Activated T-cell treated with anti-CD3 and anti-CD28 coated beads, Interleukin-2, amount 50 U/mL, for 72 hours (primary cell): ENCODE results near the gene NXPE3. TPM values are rescaled to one million over a fixed set of nuclear protein-coding genes. Genes with fewer than 3 reads are reported as not detected.

Experiments used
- ATAC-seq, 2 donors: fragments of 150-1000 bp; cut with Tn5 transposase; replicated peaks in 1 of 2; 2 replicates each; pipeline ENCODE4 v1.10.0; 2021; ENCODE audit warnings: moderate library complexity in 2 of 2, mild to moderate bottlenecking in 1 of 2
- DNase-seq, 2 donors: peaks; one replicate each; pipeline ENCODE4 v3.0.0; 2021 to 2022; ENCODE audit warnings: mixed read lengths in 1 of 2
- H3K27ac Mint-ChIP-seq: one replicate; pipeline ENCODE4 v1.8.0; 2022; ENCODE audit warnings: mild to moderate bottlenecking, moderate library complexity, mixed read lengths
- H3K27me3 Mint-ChIP-seq: one replicate; pipeline ENCODE4 v1.8.0; 2022; ENCODE audit warnings: low read depth, mixed read lengths
- H3K36me3 Mint-ChIP-seq, 2 donors: one replicate each; pipeline ENCODE4 v1.8.0; 2022; ENCODE audit warnings: mixed read lengths in 2 of 2, mild to moderate bottlenecking in 1 of 2; ENCODE audit not compliant: insufficient read depth in 2 of 2
- H3K4me1 Mint-ChIP-seq: one replicate; pipeline ENCODE4 v1.8.0; 2022; ENCODE audit warnings: low read depth, mixed read lengths
- H3K4me3 Mint-ChIP-seq, 2 donors: one replicate each; pipeline ENCODE4 v1.8.0; 2022; ENCODE audit warnings: mild to moderate bottlenecking in 2 of 2, mixed read lengths in 2 of 2, moderate library complexity in 2 of 2
- H3K9me3 Mint-ChIP-seq, 2 donors: one replicate each; pipeline ENCODE4 v1.8.0; 2022; ENCODE audit warnings: mixed read lengths in 2 of 2
- total RNA-seq, 2 donors: library from RNA; stranded (reverse); gene quantifications; one replicate each; pipeline ENCODE4 v1.2.3, GENCODE V29; 2022

Gene NXPE3
- total RNA-seq, 2 donors from 2014 or later = 22.7 to 25.0 TPM

GRCh38 chr3:101842245-101842934 is 63.4 kb downstream of the NXPE3 start:
- H3K4me1 Mint-ChIP-seq = peaks cover 22% of the 10 kb centered on the region
- H3K27ac Mint-ChIP-seq = no peak overlapping the region
- peaks cover 2% of the 10 kb centered on the region in 2 donors for H3K9me3 Mint-ChIP-seq
- H3K36me3 Mint-ChIP-seq = peaks cover 9 to 14% of the 10 kb centered on the region in 2 donors
- DNase-seq (no peak), ATAC-seq (no peak)
- H3K27me3 Mint-ChIP-seq = no peaks in the 10 kb centered on the region
- no peak overlapping the region for H3K4me3 Mint-ChIP-seq

DNA sequence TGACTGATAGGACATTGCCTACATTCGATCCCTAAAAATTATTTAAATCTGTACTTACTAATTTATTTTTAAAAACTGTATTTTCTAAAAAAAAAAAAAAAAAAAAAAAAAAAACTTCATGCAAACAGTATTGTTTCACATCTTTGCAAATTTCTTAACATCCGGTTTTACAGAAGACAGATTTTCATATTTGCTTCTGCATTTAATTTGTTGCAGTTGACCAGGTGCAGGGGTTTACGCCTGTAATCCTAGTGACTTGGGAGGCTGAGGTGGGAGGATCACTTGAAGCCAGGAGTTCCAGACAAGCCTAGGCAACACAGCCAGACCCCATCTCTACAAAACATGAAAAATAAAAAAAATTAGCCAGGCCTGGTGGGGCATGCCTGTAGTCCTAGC is 63.9 kb downstream of the NXPE3 start:
- peaks cover 2% of the 10 kb centered on the region in 2 donors for H3K9me3 Mint-ChIP-seq
- DNase-seq = no peak
- H3K36me3 Mint-ChIP-seq = peaks cover 6 to 13% of the 10 kb centered on the region in 2 donors
- H3K27ac Mint-ChIP-seq = no peak overlapping the region
- peaks cover 18% of the 10 kb centered on the region for H3K4me1 Mint-ChIP-seq
- H3K27me3 Mint-ChIP-seq = no peaks in the 10 kb centered on the region
- ATAC-seq = no peak
- H3K4me3 Mint-ChIP-seq = no peak overlapping the region

GRCh38 chr3:101845425-101845824 is 66.4 kb downstream of the NXPE3 start:
- DNase-seq (no peak), ATAC-seq (no peak)
- Mint-ChIP-seq H3K4me1 (peaks cover 17% of the 10 kb centered on the region), H3K36me3 (peaks cover 11 to 18% of the 10 kb centered on the region in 2 donors), H3K4me3 (no peak overlapping the region), H3K27me3 (no peaks in the 10 kb centered on the region), H3K27ac (no peak overlapping the region), H3K9me3 (peaks cover 2% of the 10 kb centered on the region in 2 donors)

- H3K27ac Mint-ChIP-seq = no peak overlapping the region
- H3K4me1 Mint-ChIP-seq = peaks cover 21% of the 10 kb centered on the region
- H3K27me3 Mint-ChIP-seq = no peaks in the 10 kb centered on the region
- H3K9me3 Mint-ChIP-seq = peaks cover 2% of the 10 kb centered on the region in 2 donors
- DNase-seq (no peak), ATAC-seq (no peak)
- H3K4me3 Mint-ChIP-seq = no peak overlapping the region
- H3K36me3 Mint-ChIP-seq = peaks cover 22 to 27% of the 10 kb centered on the region in 2 donors
These were observed 67.7 kb downstream of the NXPE3 start for GRCh38 chr3:101846709-101847108.

DNA sequence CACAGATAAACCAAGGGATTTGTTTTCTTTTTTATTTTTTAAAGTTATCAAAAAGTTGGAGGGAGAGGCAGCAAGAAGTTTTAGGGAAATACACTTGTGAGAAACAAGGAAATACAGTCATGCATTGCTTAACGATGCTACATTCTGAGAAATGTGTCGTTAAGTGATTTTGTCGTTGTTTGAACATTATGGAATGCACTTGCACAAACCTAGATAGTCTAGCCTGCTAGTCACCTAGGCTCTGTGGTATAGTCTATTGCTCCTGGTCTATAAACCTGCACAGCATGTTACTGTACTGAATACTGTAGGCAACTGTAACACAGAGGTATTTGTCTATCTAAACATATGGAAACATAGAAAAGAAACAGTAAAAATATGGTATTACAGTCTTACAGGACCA is 68.3 kb downstream of the NXPE3 start:
- Mint-ChIP-seq H3K4me1 (peaks cover 28% of the 10 kb centered on the region), H3K27ac (no peak overlapping the region), H3K9me3 (no peaks in the 10 kb centered on the region), H3K27me3 (no peaks in the 10 kb centered on the region), H3K36me3 (peaks cover 24 to 29% of the 10 kb centered on the region in 2 donors), H3K4me3 (peak overlapping the region in 1 of 2 donors; percentile 84)
- DNase-seq (no peak), ATAC-seq (no peak)

DNA sequence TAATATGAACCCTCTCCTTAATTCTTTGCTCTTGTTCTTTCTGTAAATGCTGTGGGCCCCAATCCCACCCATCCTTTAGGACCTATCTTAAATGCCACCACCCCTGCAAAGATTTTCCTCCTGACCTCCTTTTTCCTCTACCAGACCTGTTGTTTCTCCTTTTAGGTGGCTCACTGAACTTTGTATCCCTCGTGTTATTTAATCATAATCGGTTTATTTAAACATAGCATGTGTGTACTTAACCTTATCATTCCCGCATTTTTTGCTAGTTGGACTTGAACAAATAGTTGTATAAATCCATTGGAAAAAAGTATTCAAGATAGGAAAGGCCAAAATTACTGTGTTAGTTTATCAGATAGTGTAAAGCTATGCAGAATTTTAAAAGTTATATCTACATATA is 69.3 kb downstream of the NXPE3 start:
- no peak for DNase-seq
- H3K9me3 Mint-ChIP-seq = no peaks in the 10 kb centered on the region
- peak overlapping the region; percentile 28 for H3K27ac Mint-ChIP-seq
- ATAC-seq = no peak
- peak overlapping the region; percentile 84 to 92 for H3K4me3 Mint-ChIP-seq
- H3K36me3 Mint-ChIP-seq = peaks cover 30 to 33% of the 10 kb centered on the region in 2 donors
- H3K27me3 Mint-ChIP-seq = no peaks in the 10 kb centered on the region
- H3K4me1 Mint-ChIP-seq = peaks cover 33% of the 10 kb centered on the region

DNA sequence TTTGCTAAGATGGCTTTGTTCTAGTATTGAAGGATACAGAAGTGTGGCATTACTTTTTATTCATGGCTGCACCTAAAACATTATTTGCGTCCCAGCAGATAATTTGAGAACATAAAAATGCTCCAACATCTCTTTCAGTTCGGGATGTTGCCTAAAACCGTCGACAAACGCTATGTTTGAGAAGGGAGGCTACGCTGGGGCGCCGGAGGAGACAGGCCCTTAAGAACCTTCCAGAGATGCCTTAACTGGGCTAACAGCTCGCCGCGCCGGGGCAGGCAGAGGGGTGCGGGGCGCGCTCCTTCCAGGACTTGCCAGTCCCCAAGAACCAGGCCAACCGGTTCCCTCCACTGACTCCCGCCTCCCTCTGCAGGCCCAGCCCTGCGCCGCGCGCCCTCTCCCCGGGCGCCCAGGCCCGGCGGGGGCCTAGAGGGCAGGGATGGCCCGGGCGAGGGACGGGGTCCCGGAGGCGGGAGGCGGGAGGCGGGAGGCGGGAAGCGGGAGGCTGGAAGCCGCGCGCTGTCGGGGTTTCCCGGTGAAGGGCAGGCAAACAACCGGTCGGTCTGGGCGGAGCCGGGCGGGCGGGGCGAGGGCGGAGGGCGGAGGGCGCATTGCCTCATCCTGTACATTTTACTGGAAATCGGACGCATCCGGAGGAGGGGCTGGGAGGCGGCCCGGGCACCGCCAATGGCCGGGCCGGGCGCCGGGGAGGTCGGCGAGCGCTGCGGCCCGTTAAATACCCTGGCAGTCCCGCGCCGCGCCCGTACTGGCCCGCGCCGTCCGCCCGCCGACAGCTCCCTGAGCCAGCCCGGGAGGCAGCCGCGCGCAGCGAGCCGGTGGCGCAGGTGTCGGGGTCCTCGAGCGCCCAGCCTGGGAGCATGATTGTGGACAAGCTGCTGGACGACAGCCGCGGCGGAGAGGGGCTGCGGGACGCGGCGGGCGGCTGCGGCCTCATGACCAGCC is 70.0 kb downstream of the NXPE3 start, which contains the start of gene NFKBIZ:
NFKBIZ (plus strand) TSS at position 761 of the 960 bp plus-strand sequence; CDS start at position 876, 115 bp downstream.
- Mint-ChIP-seq H3K4me1 (peaks cover 41% of the 10 kb centered on the region), H3K36me3 (peaks cover 36 to 40% of the 10 kb centered on the region in 2 donors), H3K9me3 (no peaks in the 10 kb centered on the region), H3K27ac (peak within 1 kb of the TSS; percentile 100), H3K27me3 (no peaks in the 10 kb centered on the region), H3K4me3 (peak within 1 kb of the TSS; percentile 92 to 98)
- peak; percentile 72 to 74 for ATAC-seq
- DNase-seq = peak; percentile 95 to 96

DNA sequence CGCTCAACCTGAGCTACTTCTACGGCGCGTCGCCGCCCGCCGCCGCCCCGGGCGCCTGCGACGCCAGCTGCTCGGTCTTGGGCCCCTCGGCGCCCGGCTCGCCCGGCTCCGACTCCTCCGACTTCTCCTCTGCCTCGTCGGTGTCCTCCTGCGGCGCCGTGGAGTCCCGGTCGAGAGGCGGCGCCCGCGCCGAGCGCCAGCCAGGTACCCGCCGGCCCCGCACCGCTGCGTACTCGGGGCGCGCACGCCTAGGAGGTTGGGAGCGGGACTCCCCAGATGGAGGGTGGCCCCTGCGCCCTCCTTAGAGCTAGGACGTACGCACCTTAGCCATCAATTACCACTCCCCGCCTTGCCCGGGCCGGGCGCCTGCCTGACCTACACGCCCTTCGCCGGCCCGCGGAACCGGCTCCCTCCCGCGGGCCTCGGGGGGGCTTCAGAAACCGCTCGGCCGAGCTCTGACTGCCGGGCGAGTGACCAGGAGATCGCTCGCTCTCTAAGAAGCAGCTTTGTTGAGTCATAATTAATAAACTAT is 70.8 kb downstream of the NXPE3 start:
- H3K4me3 Mint-ChIP-seq = peak overlapping the region; percentile 92 to 98
- peak; percentile 33 to 38 for ATAC-seq
- peaks cover 40 to 47% of the 10 kb centered on the region in 2 donors for H3K36me3 Mint-ChIP-seq
- peak; percentile 67 to 72 for DNase-seq
- peaks cover 48% of the 10 kb centered on the region for H3K4me1 Mint-ChIP-seq
- H3K27me3 Mint-ChIP-seq = no peaks in the 10 kb centered on the region
- H3K9me3 Mint-ChIP-seq = no peaks in the 10 kb centered on the region
- peak overlapping the region; percentile 100 for H3K27ac Mint-ChIP-seq

DNA sequence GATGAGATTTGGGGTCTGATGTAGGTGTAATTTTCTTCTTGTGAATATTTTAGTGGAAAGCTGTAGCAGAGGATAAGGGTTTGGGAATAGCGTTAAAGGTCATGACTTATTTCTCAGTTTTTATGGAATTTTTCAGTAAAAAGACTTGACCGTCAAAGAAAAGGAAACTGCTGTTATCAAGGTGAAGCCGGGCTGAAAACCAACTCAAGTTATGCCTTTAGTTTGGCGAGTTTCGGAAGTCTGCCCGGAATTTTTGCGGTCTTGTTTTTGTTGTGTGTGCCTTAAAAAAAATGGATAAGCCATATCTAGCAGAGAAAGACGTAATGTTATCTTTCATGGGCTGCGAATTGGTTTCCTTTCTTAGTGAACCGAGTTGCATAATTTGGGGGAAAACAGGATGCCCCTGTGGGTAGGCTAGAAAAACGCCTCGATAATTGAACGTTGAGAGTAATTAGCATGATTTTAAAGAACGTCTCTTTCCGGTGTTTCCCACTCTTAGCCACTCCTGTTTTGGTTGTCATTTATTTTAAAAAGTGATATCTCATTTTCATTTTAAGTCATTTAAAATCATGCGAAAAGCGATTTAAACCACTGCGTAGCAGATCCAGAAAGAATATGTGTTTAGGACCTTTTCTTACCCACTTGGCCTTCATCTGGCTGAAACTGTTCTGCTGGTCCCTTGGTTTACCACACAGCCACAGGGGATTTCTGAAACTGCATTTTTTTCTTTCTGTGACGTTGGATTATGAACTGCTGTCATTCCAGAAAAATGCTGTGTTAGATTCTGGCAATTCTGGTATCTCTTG is 71.4 kb downstream of the NXPE3 start:
- Mint-ChIP-seq H3K4me1 (peaks cover 54% of the 10 kb centered on the region), H3K36me3 (peaks cover 45 to 54% of the 10 kb centered on the region in 2 donors), H3K27ac (peak overlapping the region; percentile 100), H3K4me3 (peak overlapping the region; percentile 92 to 98), H3K9me3 (no peaks in the 10 kb centered on the region), H3K27me3 (no peaks in the 10 kb centered on the region)
- DNase-seq (peak; percentile 77 to 78), ATAC-seq (peak; percentile 45 to 61)

DNA sequence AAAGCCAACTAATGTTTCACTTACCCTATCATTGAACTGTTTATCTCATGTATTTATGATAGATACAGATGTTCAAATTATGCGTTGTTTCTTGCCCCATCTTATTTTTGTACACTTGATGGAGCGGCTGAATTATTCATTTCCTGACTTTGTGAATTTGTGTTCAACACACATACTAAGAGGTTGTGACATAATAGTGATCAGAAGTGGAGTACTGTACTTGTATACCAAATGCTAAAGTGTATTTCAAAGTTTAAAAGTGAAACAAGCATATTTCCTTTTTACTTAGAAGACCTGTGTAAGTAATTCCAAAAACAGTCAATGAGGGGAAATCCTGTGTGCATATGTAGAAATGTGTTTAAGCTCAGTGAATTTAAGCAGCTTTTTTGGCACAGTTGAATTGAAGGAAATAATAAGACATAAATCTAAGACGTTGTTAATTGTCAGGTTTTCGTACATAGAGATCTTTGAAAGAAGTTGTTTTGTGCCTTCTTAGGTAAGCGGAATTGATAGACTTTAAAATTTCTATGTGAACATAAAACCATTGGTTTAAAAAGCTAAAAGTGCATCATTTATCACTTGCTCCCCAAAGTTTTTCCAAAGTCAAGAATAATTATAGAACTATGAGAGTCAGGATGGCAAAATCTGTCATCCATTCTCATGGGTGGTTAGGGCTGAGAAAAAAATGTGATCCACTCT is 72.2 kb downstream of the NXPE3 start:
- H3K4me1 Mint-ChIP-seq = peaks cover 59% of the 10 kb centered on the region
- H3K27me3 Mint-ChIP-seq = no peaks in the 10 kb centered on the region
- no peaks in the 10 kb centered on the region for H3K9me3 Mint-ChIP-seq
- peak; percentile 29 to 37 for ATAC-seq
- peaks cover 45 to 58% of the 10 kb centered on the region in 2 donors for H3K36me3 Mint-ChIP-seq
- DNase-seq = no peak
- peak overlapping the region; percentile 92 to 98 for H3K4me3 Mint-ChIP-seq
- peak overlapping the region; percentile 100 for H3K27ac Mint-ChIP-seq

DNA sequence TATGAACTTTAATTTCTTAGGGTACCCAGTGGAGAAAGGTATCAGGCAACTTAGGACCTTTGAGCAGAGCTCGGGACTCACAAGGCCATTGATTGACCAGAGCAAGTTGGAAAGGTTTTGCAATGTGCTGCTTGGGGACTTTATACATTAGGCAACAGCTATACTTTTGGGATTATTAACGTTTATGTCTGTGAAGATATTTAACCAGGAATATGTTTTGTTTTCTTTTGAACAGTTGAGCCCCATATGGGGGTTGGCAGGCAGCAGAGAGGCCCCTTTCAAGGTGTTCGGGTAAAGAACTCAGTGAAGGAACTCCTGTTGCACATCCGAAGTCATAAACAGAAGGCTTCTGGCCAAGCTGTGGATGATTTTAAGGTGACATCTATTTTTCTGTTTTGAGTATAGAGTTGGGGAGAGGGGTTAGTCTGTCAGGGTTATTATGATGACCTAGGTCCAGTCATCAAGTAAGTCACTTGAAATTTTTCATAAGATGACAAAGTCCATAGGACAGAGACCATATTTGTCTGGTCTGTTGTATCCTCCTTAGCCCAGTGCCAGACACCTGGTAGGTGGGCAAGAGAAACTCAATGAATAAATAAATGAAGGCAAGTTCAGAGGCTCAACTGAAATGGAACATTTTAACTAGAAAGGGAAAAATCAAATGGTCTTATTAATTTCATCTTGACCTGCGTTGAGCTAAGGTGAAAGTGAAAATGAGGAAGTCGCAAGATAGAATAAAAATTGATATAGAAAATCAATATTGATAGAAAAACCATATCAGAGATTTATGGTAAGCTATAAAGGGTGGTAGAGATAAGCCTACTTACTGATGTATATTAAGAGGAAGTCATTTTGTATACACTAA is 73.1 kb downstream of the NXPE3 start:
- no peak for ATAC-seq

More for the DNA sequence above, 73.1 kb downstream of the NXPE3 start:
- Mint-ChIP-seq H3K27ac (peak overlapping the region; percentile 100), H3K4me1 (peaks cover 65% of the 10 kb centered on the region), H3K4me3 (peak overlapping the region; percentile 92 to 98), H3K27me3 (no peaks in the 10 kb centered on the region), H3K36me3 (peaks cover 45 to 67% of the 10 kb centered on the region in 2 donors), H3K9me3 (no peaks in the 10 kb centered on the region)
- no peak for DNase-seq
